ENCODE data around the gene COL17A1. TPM values are rescaled to one million over a fixed set of nuclear protein-coding genes. Genes with fewer than 3 reads are reported as not detected.

Gene COL17A1
- polyA plus RNA-seq, 1 donor (not counting 4 experiments of a cell fraction or from before 2014, with no cell fraction given): 2,386 TPM

DNA sequence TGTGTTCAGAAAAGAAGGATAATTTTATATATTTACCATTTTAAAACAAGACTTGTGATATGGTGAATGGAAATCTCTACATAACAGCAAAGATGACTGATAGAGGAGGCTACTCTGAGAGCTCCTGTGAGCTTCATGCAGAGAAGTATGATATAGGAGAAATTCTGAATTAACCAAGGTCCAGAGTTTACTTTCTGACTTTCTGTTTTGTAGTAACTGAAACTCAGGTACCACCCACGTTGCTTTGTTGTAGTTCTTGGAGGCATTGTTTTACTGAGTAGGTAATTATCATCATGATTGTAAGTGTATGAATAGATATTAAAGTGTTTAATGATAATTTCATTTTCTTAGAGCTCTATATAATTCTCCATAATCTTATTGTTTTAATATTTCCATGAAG is 18.3 kb upstream of the COL17A1 start:
- no peak for FAIRE-seq
- no peak for TF ChIP-seq EZH2 (IDR thresholded peaks at IDR 0.05; ENCODE audit: low read length)
- TF ChIP-seq, protein P1, sequence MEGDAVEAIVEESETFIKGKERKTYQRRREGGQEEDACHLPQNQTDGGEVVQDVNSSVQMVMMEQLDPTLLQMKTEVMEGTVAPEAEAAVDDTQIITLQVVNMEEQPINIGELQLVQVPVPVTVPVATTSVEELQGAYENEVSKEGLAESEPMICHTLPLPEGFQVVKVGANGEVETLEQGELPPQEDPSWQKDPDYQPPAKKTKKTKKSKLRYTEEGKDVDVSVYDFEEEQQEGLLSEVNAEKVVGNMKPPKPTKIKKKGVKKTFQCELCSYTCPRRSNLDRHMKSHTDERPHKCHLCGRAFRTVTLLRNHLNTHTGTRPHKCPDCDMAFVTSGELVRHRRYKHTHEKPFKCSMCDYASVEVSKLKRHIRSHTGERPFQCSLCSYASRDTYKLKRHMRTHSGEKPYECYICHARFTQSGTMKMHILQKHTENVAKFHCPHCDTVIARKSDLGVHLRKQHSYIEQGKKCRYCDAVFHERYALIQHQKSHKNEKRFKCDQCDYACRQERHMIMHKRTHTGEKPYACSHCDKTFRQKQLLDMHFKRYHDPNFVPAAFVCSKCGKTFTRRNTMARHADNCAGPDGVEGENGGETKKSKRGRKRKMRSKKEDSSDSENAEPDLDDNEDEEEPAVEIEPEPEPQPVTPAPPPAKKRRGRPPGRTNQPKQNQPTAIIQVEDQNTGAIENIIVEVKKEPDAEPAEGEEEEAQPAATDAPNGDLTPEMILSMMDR (optimal IDR thresholded peaks at IDR 0.05 in 1 of 3, IDR thresholded peaks at IDR 0.05 in 1 of 3, conservative IDR thresholded peaks at IDR 0.05 in 1 of 3; ENCODE audit: extremely low read depth in 1 of 3, insufficient read depth in 2 of 3, low read length in 3 of 3): no peak
- H3K9ac ChIP-seq (ENCODE audit: control insufficient read depth, extremely low read depth, insufficient read depth, low read length): no peak overlapping the region
- H3K27ac ChIP-seq (ENCODE audit: control insufficient read depth, insufficient read depth, low read length): no peak overlapping the region
- no peaks in the 10 kb centered on the region for H3K9me1 ChIP-seq (ENCODE audit: control insufficient read depth, extremely low read depth, insufficient read depth, low read length)
- H3K4me1 ChIP-seq (ENCODE audit: control insufficient read depth, extremely low read depth, insufficient read depth, low read length): peaks cover 24% of the 10 kb centered on the region
- H3K9me3 ChIP-seq (ENCODE audit: control insufficient read depth, low read depth, low read length): no peaks in the 10 kb centered on the region
- dilution Hi-C loops (cut with MboI; ENCODE audit: extremely low pct_ligation_motif_present, low sequenced_read_pairs): no loop called here
- DNase-seq (ENCODE audit: low read depth, low spot score): no peak
- H2AFZ ChIP-seq (ENCODE audit: control insufficient read depth, low read length): no peak overlapping the region
- H3K27me3 ChIP-seq (ENCODE audit: control insufficient read depth, extremely low read depth, insufficient read depth, low read length): no peaks in the 10 kb centered on the region
- H4K20me1 ChIP-seq (ENCODE audit: control insufficient read depth, extremely low read depth, insufficient read depth, low read length): no peaks in the 10 kb centered on the region
- H3K79me2 ChIP-seq (ENCODE audit: control insufficient read depth, insufficient read depth, low read length): no peaks in the 10 kb centered on the region
- H3K4me2 ChIP-seq (ENCODE audit: control insufficient read depth, extremely low read depth, insufficient read depth, low read depth, low read length): no peak overlapping the region
- no peaks in the 10 kb centered on the region for H3K36me3 ChIP-seq (ENCODE audit: control insufficient read depth in 2 of 2, extremely low read depth in 1 of 2, insufficient read depth in 2 of 2, low read length in 2 of 2)
- H3K4me3 ChIP-seq (ENCODE audit: control insufficient read depth in 2 of 3, extremely low read depth in 1 of 3, insufficient read depth in 2 of 3, low read depth in 1 of 3, low read length in 3 of 3): no peak overlapping the region

DNA sequence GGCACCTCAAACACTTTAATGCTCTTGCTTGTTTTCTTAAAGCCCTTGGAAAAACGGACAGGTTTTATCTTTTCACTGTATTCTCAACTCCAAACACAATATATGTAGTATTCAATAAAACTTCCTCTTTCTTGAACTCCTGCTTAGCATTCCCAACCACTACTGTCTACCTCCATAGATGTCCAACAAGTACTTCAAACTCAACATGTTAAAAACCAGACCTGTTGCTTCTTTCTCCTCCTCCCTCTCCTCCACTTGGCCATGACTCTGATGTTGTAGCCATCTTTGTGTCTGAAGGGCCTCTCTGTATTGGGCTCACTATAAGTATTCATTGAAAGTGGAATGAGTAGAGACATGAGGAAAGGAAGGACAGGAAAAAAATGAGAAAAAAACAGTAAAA is 16.2 kb upstream of the COL17A1 start:
- Histone ChIP-seq H4K20me1 (ENCODE audit: control insufficient read depth, extremely low read depth, insufficient read depth, low read length) (no peaks in the 10 kb centered on the region), H2AFZ (ENCODE audit: control insufficient read depth, low read length) (no peak overlapping the region), H3K9ac (ENCODE audit: control insufficient read depth, extremely low read depth, insufficient read depth, low read length) (no peak overlapping the region), H3K36me3 (ENCODE audit: control insufficient read depth in 2 of 2, extremely low read depth in 1 of 2, insufficient read depth in 2 of 2, low read length in 2 of 2) (no peaks in the 10 kb centered on the region), H3K79me2 (ENCODE audit: control insufficient read depth, insufficient read depth, low read length) (no peaks in the 10 kb centered on the region), H3K4me1 (ENCODE audit: control insufficient read depth, extremely low read depth, insufficient read depth, low read length) (peaks cover 31% of the 10 kb centered on the region), H3K4me2 (ENCODE audit: control insufficient read depth, extremely low read depth, insufficient read depth, low read depth, low read length) (no peak overlapping the region), H3K27ac (ENCODE audit: control insufficient read depth, insufficient read depth, low read length) (no peak overlapping the region), H3K27me3 (ENCODE audit: control insufficient read depth, extremely low read depth, insufficient read depth, low read length) (no peaks in the 10 kb centered on the region), H3K9me3 (ENCODE audit: control insufficient read depth, low read depth, low read length) (peaks cover 3% of the 10 kb centered on the region), H3K4me3 (ENCODE audit: control insufficient read depth in 2 of 3, extremely low read depth in 1 of 3, insufficient read depth in 2 of 3, low read depth in 1 of 3, low read length in 3 of 3) (no peak overlapping the region), H3K9me1 (ENCODE audit: control insufficient read depth, extremely low read depth, insufficient read depth, low read length) (no peaks in the 10 kb centered on the region)
- FAIRE-seq (no peak), DNase-seq (ENCODE audit: low read depth, low spot score) (no peak)
- TF ChIP-seq, protein P1 (optimal IDR thresholded peaks at IDR 0.05 in 1 of 3, IDR thresholded peaks at IDR 0.05 in 1 of 3, conservative IDR thresholded peaks at IDR 0.05 in 1 of 3; ENCODE audit: extremely low read depth in 1 of 3, insufficient read depth in 2 of 3, low read length in 3 of 3): no peak
- TF ChIP-seq EZH2 (IDR thresholded peaks at IDR 0.05; ENCODE audit: low read length): no peak
- dilution Hi-C loops (cut with MboI; ENCODE audit: extremely low pct_ligation_motif_present, low sequenced_read_pairs): no loop called here
